ENCODE measurements around the gene ZAR1.

ZAR1 gene

DNA sequence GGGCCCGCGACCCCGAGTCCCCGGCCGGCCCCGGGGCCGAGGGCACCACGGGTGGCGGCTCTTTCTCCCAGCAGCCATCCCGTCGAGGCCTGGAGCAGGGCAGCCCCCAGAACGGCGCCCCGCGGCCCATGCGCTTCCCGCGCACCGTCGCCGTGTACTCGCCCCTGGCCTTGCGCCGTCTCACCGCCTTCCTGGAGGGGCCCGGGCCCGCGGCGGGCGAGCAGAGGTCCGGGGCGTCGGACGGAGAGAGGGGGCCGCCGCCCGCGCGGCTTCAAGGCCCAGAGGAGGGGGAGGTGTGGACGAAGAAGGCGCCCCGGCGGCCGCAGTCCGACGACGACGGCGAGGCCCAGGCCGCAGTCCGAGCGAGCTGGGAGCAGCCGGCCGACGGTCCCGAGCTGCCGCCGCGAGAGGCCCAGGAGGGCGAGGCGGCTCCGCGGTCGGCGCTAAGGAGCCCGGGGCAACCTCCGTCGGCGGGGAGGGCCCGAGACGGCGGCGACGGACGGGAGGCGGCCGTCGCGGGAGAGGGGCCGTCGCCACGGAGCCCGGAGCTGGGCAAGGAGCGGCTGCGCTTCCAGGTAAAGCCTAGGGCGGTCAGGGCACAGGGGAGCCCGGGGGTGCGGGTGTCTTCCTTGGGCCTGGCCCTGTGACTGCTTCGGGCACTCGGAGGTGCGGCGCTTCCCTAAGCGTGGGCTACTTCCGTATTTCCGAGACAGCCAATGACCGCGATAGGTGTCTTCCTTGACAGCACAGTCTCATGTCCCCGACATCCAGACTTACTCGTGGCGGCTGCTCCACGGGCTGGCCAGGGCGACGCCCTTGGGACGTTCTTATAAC is 845 bp downstream of the ZAR1 start:
- DNase-seq, result no peak

DNA sequence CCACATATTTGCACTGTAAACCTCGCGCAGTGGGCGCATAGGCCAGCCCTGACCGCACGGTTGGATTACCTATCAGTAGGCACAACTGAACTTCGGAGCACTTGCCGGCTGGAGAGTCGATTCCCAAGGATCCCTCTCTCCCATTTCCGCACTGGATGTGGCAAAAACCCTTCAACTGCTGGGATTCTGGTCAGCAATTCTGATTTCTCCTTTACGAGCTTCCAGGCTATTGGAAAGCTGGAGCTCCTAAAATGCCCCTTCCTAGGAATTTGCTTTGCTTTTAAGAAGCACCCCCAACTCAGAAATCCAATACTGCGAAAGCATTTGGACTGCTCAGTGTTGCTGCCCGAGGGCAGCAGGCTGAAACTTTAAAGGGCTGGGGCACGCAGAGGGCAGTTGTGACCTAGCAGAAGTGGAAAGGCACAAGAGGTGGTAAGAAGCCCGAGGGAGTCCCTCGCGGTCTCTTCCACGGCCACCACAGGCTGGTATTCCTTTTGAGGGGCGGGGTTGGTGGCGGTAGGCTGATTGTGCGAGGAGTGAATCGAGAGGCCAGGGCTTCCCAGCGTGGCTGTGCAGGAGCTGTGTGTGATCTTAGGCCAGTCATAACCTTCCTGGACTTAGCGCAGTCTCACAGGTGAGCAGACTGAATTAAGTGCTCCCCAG is 1.6 kb downstream of the ZAR1 start:
- no peak for DNase-seq

DNA sequence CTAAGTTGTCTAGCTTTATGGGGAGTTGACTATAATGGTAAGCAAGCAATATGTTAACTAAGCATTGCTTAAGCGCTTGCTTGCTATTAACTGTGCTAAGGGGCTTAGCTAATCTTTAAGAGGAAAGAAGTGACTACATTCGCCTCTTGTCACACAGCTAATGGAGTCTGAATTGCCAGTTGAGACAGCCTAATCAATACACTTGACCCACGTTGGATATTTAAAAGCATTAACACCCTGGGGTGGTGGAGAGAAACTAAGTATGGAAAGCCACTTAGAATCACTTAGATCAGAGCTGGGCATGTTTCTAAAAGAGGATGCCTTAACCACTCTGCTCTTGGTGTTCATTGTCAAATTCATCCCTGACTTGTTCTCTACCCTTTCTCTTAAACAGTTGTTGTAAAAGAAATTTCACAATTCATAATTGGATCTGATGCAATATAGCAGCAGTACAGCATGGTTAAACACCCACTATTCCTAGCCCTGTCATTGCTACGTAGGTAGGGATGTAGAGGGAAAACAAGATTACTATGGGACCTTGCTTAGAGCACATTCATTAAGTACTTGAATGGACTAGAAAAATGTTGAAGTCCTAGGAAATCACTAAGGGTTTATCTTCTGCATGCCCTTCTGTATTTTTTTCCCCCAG is 3.5 kb downstream of the ZAR1 start:
- DNase-seq, result no peak

DNA sequence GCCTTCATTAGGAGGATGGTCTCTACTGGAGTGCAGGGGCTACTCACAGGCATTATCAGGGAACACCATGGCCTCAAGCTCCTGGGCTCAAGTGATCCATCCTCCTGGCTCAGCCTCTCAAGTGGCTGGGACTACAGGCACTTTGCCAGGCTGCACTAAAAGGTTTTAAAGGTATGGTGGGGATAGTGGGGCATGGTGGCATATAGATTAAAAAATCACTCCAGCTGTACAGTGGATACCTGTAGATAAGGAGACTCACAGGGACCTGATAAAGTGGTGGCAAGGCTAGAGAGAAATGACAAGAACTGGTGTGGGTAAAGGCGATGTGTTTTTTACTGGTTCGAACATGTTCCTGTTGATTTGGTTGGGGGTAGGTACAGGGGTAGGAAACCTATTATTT is 5.9 kb downstream of the ZAR1 start:
- DNase-seq, result no peak

DNA sequence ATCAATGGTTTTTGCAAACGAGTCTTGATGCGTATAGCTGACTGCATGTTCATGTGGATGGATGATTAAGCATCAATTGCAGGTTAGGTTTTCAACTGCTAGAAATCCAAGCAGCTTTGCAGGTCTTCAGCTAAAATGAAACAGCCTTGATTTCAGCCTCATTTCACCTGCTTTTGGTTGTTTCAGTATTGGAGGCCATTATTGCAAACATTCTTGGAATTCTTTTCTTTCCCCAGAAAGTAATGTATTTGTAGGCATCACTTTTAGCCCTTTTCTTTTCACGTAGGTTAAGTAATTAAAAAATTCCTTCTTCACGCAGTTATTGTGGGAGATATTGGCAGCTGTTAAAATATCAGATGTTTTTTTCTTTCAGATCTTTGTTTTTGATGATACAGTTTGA is 8.8 kb downstream of the ZAR1 start:
- DNase-seq, result no peak

DNA sequence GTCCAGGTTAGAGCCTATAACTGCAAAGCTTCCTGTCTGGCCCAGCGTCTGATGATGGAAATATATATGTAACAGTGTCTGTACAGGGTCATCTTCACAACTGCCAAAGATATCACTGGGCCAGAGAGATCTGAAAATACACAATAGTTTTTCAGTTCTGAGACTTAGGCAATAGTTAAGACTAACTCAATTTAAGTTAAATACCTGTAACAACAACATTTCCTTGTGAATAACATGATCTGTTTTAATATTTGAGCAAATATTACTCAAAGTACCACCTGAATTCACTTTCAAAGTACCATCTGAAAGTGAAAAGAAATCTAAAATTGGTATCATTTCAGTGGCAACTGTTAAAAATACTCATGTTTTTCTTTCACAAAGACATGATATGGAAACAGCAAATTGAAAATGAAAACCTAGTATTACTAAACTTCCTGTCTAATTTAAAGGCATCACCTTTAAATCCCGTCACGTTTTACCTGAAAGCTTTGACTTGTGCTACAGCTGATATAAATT is 9.6 kb downstream of the ZAR1 start:
- no peak for DNase-seq

DNA sequence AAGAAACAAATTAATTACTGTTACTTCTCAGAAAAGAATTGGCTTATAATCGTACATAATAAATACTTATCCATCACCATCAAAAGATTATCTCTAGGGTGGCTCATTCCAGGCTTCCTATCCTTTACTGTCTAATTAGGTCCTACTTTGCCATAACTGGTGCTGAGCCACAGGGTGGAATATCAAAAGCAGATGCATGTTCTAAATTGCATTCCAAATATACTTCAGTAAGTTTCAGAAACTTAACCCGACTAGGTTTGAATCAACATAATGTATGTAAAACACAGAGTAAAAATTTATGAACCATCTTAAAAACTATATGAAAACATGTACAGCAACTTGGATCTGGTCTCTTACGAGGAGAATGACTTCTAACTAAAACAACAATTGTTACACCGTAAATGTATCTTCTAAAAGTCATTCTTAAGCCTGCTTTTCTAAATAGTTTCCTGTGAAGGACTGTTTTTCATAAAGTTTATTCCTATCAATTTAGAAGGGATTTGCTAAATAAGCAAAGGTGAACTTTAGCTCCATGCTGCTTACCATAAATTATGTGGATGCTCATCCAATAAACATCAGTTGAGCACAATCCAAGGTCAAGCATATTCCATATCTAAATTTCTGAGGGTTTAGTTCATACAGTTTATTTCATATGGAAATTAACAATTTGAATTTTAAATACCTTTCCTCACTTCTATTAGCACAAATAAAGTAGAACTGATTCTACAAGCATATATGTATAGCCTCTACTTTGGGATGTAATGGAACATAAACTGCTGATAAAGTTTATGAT is 13.4 kb downstream of the ZAR1 start:
- DNase-seq, result no peak

DNA sequence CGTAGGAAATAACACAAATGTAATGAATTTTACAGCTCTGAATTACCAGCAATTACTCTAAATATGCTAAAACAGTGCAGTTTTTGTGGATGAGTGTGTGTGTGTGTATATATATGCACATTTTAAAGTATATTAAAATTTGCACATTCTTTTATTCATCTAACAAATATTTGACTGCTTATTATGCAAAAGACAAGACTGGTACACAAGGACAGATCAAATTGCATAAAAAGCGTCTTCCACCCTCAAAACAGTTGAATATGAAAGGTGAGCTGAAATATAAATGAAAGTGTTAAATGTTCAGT is 13.9 kb downstream of the ZAR1 start:
- no peak for DNase-seq

DNA sequence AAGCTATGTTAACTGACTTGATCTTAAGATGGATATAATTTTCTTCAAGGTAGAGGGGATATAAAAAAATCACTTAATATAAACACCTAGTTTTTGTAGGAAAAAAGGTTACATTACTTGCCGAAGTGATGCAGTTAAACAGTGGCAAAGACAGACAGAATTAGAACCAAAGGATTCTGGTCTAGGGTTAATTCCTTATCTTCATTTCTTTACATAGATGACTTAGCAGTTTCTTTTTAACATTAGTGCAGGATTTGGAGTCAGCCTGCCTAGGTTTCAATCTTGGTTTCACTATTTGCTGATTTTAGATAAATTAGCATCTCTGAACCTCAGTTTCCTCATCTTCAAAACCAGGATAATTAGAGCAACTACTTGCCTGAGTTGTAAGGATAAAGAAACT is 14.3 kb downstream of the ZAR1 start:
- no peak for DNase-seq

DNA sequence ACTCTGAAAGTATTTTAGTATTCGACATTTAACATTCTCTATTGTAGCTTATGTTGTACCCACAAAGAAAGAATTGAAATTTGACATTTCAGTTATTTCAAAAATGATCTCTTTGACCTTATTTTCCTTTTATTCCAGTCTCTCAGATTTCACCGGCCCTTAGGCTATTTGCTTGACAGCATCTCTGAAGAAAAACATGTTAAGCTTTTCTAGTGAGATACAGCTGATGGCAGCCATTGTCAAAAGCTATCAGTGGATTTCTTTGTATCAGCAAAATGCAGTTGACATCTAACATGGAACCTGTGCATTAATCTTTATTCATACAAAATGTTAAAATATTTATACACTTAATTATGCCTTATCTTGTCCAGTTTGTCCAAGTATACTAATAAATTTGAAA is 16.7 kb downstream of the ZAR1 start:
- no peak for DNase-seq

DNA sequence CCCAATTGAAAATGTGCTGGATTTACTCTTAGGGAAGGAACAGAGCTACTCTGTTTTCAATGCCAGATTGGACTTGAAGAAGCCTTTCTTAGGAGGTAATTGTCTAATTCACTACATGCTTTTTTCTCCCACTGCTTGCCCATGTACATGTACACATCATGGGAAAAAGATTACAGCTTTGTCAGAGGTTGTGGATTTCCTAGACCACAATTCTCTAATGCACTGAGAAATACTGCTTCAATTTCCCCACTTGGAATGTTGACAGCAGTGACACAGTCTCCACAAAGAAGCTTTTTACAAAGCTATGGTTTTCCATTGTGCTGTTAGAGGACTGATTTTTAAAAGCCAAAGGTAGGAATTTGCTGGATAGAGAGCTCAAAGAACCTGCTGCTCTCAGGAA is 19.5 kb downstream of the ZAR1 start:
- no peak for DNase-seq

DNA sequence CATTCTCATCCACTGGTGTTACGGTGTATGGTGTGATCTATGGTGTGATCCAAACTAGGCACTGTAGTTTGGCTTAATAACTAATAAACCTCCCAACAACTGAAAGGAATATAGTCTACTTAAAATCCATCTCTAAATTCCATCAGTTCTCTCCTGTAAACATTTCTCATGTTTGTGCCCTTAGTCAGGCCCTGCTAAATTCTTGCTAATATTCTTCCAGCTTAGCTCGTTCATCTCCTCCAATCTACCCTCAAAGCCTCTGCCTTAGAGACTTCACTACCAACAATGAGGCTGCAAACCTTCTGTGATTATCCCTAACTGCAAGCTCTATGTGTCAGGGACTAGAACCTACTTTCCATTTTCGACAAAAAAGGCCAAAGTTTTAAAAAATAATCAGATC is 28.1 kb downstream of the ZAR1 start:
- no peak for DNase-seq

DNA sequence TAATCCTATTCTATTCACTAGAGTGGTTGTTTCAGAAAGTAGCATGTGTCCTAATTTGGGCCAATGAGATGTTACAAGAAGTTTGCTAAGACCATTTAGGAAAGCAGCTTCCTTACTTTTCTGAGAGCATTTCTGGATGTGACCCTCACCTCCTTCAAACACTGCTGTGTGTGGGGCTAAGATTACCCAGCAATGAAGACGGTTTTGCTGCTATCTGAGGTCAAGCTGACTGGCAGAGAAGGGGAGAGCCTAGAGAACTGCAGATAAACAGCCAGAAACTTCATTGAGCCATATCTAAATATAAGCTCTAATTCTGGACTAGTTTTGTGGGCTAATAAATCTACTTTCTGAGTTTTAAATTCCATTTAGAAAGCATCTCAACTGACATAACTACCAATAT is 36.4 kb downstream of the ZAR1 start:
- DNase-seq, result no peak

DNA sequence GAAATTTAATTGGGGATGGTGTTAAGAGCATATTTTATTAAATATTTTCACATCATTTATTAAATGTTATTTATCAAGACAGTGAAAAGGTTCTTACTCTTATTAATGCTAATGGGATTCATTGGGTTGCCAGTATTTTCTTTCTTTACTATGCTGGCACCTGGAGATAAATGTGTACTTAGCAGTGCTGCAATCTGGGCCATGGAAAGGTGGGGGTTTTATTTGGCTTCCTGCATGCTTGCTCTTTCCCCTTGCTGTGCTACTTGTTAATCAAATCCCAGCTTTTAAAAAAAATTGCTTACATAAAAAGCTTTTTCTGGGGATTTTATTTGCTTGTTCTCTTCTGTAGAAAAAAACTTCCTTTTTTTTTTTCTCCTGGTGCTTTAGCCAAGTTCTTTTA is 48.3 kb downstream of the ZAR1 start:
- DNase-seq, result no peak

DNA sequence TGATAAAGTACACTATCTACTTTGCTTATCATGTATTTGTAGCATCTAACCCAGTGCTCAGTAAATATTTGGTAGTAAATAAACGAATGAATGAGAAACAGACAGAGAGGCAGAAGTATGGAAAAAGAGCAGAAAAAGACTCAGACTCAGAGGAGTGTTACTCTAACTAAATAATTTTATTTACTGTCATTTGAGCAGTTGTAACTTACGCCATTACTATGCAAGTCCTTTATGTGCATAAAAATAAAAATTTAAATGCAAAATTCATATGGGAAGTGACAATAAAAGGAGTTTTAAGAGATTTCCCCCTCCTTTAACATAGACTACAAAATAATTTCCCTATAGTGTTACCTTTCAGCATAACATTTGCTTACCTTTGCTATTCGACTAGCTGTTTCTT is 49.5 kb downstream of the ZAR1 start:
- no peak for DNase-seq

DNA sequence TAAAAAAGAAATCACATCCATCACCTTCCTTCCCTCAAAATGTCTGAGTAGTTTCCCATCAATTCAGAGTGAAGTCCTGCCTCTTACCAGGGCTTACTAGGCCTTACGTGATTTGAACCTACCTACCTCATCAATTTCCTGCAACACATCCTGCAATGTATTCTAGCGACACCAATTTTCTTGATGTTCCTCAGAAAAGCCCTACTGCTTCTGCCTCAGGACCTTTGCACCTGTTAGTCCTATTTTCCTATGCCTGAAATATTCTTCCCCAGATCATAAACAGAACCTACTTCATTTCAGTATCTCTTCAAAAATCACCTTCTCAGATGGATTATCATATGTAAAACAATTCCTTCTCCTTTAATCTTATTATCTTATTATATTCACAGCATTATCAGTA is 52.8 kb downstream of the ZAR1 start:
- no peak for DNase-seq

DNA sequence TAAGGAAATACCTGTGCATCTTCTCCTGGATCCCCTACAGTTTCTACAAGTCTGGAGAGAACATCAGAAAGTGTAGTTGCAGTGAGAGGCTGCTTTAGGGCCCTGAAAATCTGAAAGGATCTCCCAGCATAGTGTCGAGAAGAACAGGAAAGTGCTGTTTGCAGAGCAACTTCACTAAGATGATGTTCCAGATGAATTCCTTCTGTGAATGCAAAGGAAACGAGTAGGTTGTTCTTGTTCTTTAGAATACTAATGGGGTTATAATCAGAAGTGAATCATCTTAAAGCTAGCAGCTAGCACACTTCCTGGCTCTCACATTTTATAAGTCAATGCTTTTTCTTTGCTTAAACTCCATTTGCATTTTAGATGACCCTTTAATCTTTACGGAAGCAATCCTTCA is 53.7 kb downstream of the ZAR1 start:
- DNase-seq, result no peak
